GM12801 (cell line): Measurements from ENCODE around the gene EIF4G3.

ENCODE experiments used
- TF ChIP-seq, protein P1 (sequence below): IDR thresholded peaks from one replicate; pipeline ENCODE4 v1.5.1; 2011; ENCODE audit warnings: control low read depth; ENCODE audit not compliant: insufficient read length; ENCODE audit errors: extremely low read depth

Gene EIF4G3

GRCh38 chr1:21175324-21175669 lies 1.4 kb downstream of the EIF4G3 start:
- TF ChIP-seq, protein P1, sequence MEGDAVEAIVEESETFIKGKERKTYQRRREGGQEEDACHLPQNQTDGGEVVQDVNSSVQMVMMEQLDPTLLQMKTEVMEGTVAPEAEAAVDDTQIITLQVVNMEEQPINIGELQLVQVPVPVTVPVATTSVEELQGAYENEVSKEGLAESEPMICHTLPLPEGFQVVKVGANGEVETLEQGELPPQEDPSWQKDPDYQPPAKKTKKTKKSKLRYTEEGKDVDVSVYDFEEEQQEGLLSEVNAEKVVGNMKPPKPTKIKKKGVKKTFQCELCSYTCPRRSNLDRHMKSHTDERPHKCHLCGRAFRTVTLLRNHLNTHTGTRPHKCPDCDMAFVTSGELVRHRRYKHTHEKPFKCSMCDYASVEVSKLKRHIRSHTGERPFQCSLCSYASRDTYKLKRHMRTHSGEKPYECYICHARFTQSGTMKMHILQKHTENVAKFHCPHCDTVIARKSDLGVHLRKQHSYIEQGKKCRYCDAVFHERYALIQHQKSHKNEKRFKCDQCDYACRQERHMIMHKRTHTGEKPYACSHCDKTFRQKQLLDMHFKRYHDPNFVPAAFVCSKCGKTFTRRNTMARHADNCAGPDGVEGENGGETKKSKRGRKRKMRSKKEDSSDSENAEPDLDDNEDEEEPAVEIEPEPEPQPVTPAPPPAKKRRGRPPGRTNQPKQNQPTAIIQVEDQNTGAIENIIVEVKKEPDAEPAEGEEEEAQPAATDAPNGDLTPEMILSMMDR, result no peak

DNA sequence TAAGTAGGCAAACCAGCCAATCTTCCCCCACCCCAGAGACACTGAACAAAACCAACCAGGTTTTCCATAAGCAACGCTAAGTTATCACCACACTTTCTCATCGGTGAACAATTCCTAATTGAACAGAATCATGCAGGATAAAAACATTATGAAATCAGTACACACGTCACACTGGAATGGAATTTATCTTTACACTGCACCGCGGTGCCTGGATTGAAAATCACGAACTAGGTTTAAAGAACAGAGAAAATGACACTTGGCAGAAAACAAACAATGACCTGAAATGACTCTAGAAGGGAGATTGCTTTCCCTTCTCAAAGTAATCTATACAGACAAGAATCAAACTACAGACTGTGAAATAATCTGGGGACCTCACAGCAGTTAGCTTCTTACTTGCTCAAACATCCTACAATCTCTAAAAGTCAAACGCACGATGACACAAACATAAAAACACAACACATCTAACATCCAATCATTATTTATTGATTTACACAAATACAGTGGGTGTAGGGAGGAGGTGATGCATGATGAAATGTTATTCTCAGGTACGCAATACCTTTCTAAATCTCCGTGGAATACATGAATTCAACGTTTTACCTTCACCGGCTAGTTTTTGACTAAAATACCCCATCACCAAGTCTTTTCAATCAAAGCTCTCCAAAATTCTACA lies 1.9 kb downstream of the EIF4G3 start:
- TF ChIP-seq, protein P1, result no peak

DNA sequence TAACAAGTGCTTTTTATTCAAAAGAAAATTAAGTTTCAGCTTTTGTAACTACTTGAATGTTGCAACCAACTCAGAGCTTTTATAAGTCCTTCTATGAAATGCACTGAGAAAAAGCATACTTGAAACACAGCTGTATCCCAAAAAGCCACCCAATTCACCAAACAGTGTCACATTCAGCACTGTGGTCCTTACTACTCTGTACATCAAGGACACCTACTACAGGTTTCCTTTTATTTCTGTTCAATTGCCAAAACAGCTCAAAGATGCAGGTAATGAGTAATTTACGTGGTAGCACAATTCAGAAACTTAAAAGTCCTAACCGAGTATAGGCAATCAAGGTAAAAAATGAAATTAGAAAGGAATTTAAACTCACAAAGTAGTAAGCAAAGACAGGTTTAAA lies 2.5 kb downstream of the EIF4G3 start:
- TF ChIP-seq, protein P1, result no peak

- TF ChIP-seq, protein P1, result no peak
Measured at GRCh38 chr1:21168444-21168843, 8.3 kb downstream of the EIF4G3 start.

GRCh38 chr1:21165646-21166045 lies 11.1 kb downstream of the EIF4G3 start:
- TF ChIP-seq, protein P1, result no peak

GRCh38 chr1:21165076-21165475 lies 11.6 kb downstream of the EIF4G3 start:
- TF ChIP-seq, protein P1, result no peak

GRCh38 chr1:21164266-21164665 lies 12.4 kb downstream of the EIF4G3 start:
- TF ChIP-seq, protein P1, result no peak
